Limb (tissue), 2 donors: ENCODE results near the gene PLEKHG4.

Experiments
- DNase-seq, 2 donors: peaks; one replicate each; pipeline ENCODE4 v3.0.0-alpha.2; 2016; ENCODE audit errors: extremely low spot score in 2 of 2

PLEKHG4 gene

GRCh38 chr16:67245674-67246080 lies 33.7 kb upstream of the PLEKHG4 start:
- peak in 1 of 2 donors; percentile 58 for DNase-seq

- peak; percentile 61 to 88 for DNase-seq
Observed at GRCh38 chr16:67246081-67246755, 33.1 kb upstream of the PLEKHG4 start.

- peak in 1 of 2 donors; percentile 68 for DNase-seq
Observed at GRCh38 chr16:67246756-67247191, 32.6 kb upstream of the PLEKHG4 start.

GRCh38 chr16:67247192-67248072 lies 31.9 kb upstream of the PLEKHG4 start, which contains the start of gene FHOD1:
Gene FHOD1, minus strand, starts transcription at chr16:67247481. Its CDS starts 71 bp downstream, at chr16:67247410.
- peak; percentile 94 to 96 for DNase-seq

GRCh38 chr16:67248073-67248400 lies 31.3 kb upstream of the PLEKHG4 start:
- DNase-seq = no peak

- DNase-seq = peak in 1 of 2 donors; percentile 66
Observed at GRCh38 chr16:67248401-67249177, 30.7 kb upstream of the PLEKHG4 start, which contains the start of gene SLC9A5. Gene SLC9A5, plus strand, starts transcription at chr16:67248979. Its CDS starts 36 bp downstream, at chr16:67249015.

- DNase-seq = no peak
Observed at GRCh38 chr16:67249178-67250044, 29.9 kb upstream of the PLEKHG4 start.

GRCh38 chr16:67250045-67250327 lies 29.3 kb upstream of the PLEKHG4 start:
- DNase-seq = no peak

GRCh38 chr16:67252609-67253497 lies 26.5 kb upstream of the PLEKHG4 start:
- DNase-seq = no peak

GRCh38 chr16:67254801-67255552 lies 24.4 kb upstream of the PLEKHG4 start:
- DNase-seq = no peak

GRCh38 chr16:67255553-67256221 lies 23.6 kb upstream of the PLEKHG4 start:
- DNase-seq = no peak

GRCh38 chr16:67256701-67257230 lies 22.6 kb upstream of the PLEKHG4 start:
- DNase-seq = no peak

- no peak for DNase-seq
Observed at GRCh38 chr16:67257486-67258160, 21.7 kb upstream of the PLEKHG4 start.

GRCh38 chr16:67258161-67258835 lies 21.0 kb upstream of the PLEKHG4 start:
- no peak for DNase-seq

GRCh38 chr16:67259705-67260104 lies 19.6 kb upstream of the PLEKHG4 start:
- no peak for DNase-seq

GRCh38 chr16:67260426-67261063 lies 18.8 kb upstream of the PLEKHG4 start:
- no peak for DNase-seq

- DNase-seq = no peak
Observed at GRCh38 chr16:67263201-67263600, 16.1 kb upstream of the PLEKHG4 start.
